H1 (cell line): ENCODE results near the gene EGLN2. TPM values are rescaled to one million over a fixed set of nuclear protein-coding genes. Genes with fewer than 3 reads are reported as not detected.

ENCODE experiments used
- GTF2F1 ChIP-seq: IDR thresholded peaks from 2 replicates; pipeline ENCODE4 v1.6.1; 2012; ENCODE audit warnings: low read depth, low read length, improper control_type of control experiment, borderline replicate concordance
- RFX5 ChIP-seq: IDR thresholded peaks from 2 replicates; pipeline ENCODE4 v1.6.1; 2011; ENCODE audit warnings: low read depth, low read length, improper control_type of control experiment, borderline replicate concordance
- polyA plus RNA-seq, 7 experiments: library from polyadenylated mRNA; depleted of rRNA in 3 of 7; stranded (reverse) in 5 of 7; unstranded in 2 of 7; fragments of >200 nt in 5 of 7; fragments of 200-250 nt in 2 of 7; gene quantifications; 1 replicate in 5 of 7; 2 replicates in 1 of 7; 4 replicates in 1 of 7; pipeline versions ENCODE4 v1.2.1 to v1.2.3, GENCODE V29; 2011 to 2013; ENCODE audit warnings: missing spikeins in 2 of 7, mixed read lengths in 2 of 7
- total RNA-seq: library from RNA; stranded (reverse); fragmentation: NEBNext Ultra II Directional; extraction: Animal tissue kit (Norgen Biotek cat#: 25700); gene quantifications from 2 replicates; pipeline ENCODE4 v1.2.1, GENCODE V29; 2021

The EGLN2 gene
- total and polyA plus RNA-seq, 2 of the 8 experiments (the other 6 are each of a cell fraction or from before 2014, with no cell fraction given), result 86.9 to 103 TPM

- TF ChIP-seq RFX5, result peak; percentile 99
- no peak for TF ChIP-seq GTF2F1
These were observed 21.9 kb upstream of the EGLN2 start (continued) for GRCh38 chr19:40776932-40777644.
